HepG2 (cell line): ENCODE measurements around the gene YPEL4. TPM values are rescaled to one million over a fixed set of nuclear protein-coding genes. Genes with fewer than 3 reads are reported as not detected.

Experiments used
- AGO1 ChIP-seq: fragments of 200-400 bp; formaldehyde crosslinking; IDR thresholded peaks from 2 replicates; pipeline ENCODE4 v1.6.1; 2017; ENCODE audit warnings: mild to moderate bottlenecking, low read depth, low read length, moderate library complexity; ENCODE audit not compliant: poor library complexity, severe bottlenecking
- GATAD2A ChIP-seq: IDR thresholded peaks from 2 replicates; pipeline ENCODE4 v1.6.1; 2016
- JDP2 ChIP-seq: sonication (generic); formaldehyde crosslinking; IDR thresholded peaks from 2 replicates; pipeline ENCODE4 v1.8.1; 2022; ENCODE audit warnings: missing genetic modification reagents, borderline replicate concordance
- JUNB ChIP-seq: sonication (generic); formaldehyde crosslinking; IDR thresholded peaks from 2 replicates; pipeline ENCODE4 v1.8.0; 2022; ENCODE audit warnings: missing genetic modification reagents, mild to moderate bottlenecking, borderline replicate concordance
- KDM2A ChIP-seq: sonication (generic); formaldehyde crosslinking; IDR thresholded peaks from 2 replicates; pipeline ENCODE4 v1.4.0; 2020; ENCODE audit warnings: low read depth, missing genetic modification reagents, borderline replicate concordance
- NCOA2 ChIP-seq: sonication (generic); formaldehyde crosslinking; IDR thresholded peaks from 2 replicates; pipeline ENCODE4 v1.8.0; 2022; ENCODE audit warnings: inconsistent platforms
- RCOR2 ChIP-seq: IDR thresholded peaks from 2 replicates; pipeline ENCODE4 v1.6.1; 2016; ENCODE audit warnings: missing biosample characterization, missing genetic modification reagents
- RXRA ChIP-seq: sonication (generic); formaldehyde crosslinking; IDR thresholded peaks from 2 replicates; pipeline ENCODE4 v1.5.1; 2020; ENCODE audit warnings: missing genetic modification reagents
- SIX4 ChIP-seq: sonication (generic); formaldehyde crosslinking; IDR thresholded peaks from 2 replicates; pipeline ENCODE4 v1.4.0; 2020; ENCODE audit warnings: missing genetic modification reagents
- TGIF2 ChIP-seq: IDR thresholded peaks from 2 replicates; pipeline ENCODE4 v1.6.1; 2016; ENCODE audit warnings: control low read depth, missing compliant biosample characterization
- YEATS4 ChIP-seq: sonication (generic); formaldehyde crosslinking; IDR thresholded peaks from 2 replicates; pipeline ENCODE4 v1.4.0; 2020; ENCODE audit warnings: missing genetic modification reagents, borderline replicate concordance
- ZBTB42 ChIP-seq: sonication (generic); formaldehyde crosslinking; IDR thresholded peaks from 2 replicates; pipeline ENCODE4 v1.5.0; 2020; ENCODE audit warnings: mild to moderate bottlenecking, missing genetic modification reagents
- ZFP36L1 ChIP-seq: sonication (generic); formaldehyde crosslinking; IDR thresholded peaks from 2 replicates; pipeline ENCODE4 v1.8.0; 2022; ENCODE audit warnings: mild to moderate bottlenecking, missing genetic modification reagents, moderate library complexity
- ZMAT3 ChIP-seq: sonication (generic); formaldehyde crosslinking; conservative IDR thresholded peaks from 2 replicates; pipeline ENCODE4 v1.7.0; 2021; ENCODE audit warnings: missing genetic modification reagents
- ZNF12 ChIP-seq: sonication (generic); formaldehyde crosslinking; IDR thresholded peaks from 2 replicates; pipeline ENCODE4 v1.5.0; 2020; ENCODE audit warnings: missing genetic modification reagents
- ZNF138 ChIP-seq: sonication (generic); formaldehyde crosslinking; IDR thresholded peaks from 2 replicates; pipeline ENCODE4 v1.5.0; 2020; ENCODE audit warnings: mild to moderate bottlenecking, low read depth, missing genetic modification reagents
- ZNF205 ChIP-seq: IDR thresholded peaks from 2 replicates; pipeline ENCODE4 v1.6.1; 2018; ENCODE audit warnings: missing biosample characterization, missing genetic modification reagents
- ZNF24 ChIP-seq: fragments of 450-650 bp; IDR thresholded peaks from 2 replicates; pipeline ENCODE4 v1.6.1; 2017; ENCODE audit warnings: antibody characterized with exemption, mild to moderate bottlenecking
- ZNF34 ChIP-seq: sonication (generic); formaldehyde crosslinking; IDR thresholded peaks from 2 replicates; pipeline ENCODE4 v1.4.0; 2020; ENCODE audit warnings: mild to moderate bottlenecking, missing genetic modification reagents, borderline replicate concordance
- polyA plus RNA-seq, 8 experiments: library from polyadenylated mRNA; depleted of rRNA in 3 of 8; stranded (reverse) in 7 of 8; unstranded in 1 of 8; fragments of >200 nt; fragmentation: Illumina TruSeq in 4 of 8; extraction: Trizol in 4 of 8; gene quantifications; 2 replicates each; pipeline versions ENCODE4 v1.2.1 to v1.2.3, GENCODE V29; 2011 to 2016; ENCODE audit warnings: low read depth in 4 of 8, missing spikeins in 1 of 8, mixed read lengths in 1 of 8; ENCODE audit not compliant: insufficient read depth in 1 of 8
- total RNA-seq, 5 experiments: library from RNA; depleted of rRNA; stranded (reverse); fragments of >200 nt; fragmentation: Illumina TruSeq; extraction: Trizol; gene quantifications; 2 replicates each; pipeline ENCODE4 v1.2.3, GENCODE V29; 2016; ENCODE audit warnings: low read depth in 1 of 5
- TF ChIP-seq, protein P1 (sequence below): sonication (generic); formaldehyde crosslinking; IDR thresholded peaks from 2 replicates; pipeline ENCODE4 v1.4.0; 2020; ENCODE audit warnings: mild to moderate bottlenecking, missing genetic modification reagents
- TF ChIP-seq, protein P2 (sequence below): IDR thresholded peaks from 2 replicates; pipeline ENCODE4 v1.6.1; 2016
- TF ChIP-seq, protein P3 (sequence below): sonication (generic); formaldehyde crosslinking; IDR thresholded peaks from 2 replicates; pipeline ENCODE4 v1.5.0; 2020; ENCODE audit warnings: mild to moderate bottlenecking, low read depth, missing genetic modification reagents, borderline replicate concordance
- TF ChIP-seq, protein P4 (sequence below): sonication (generic); formaldehyde crosslinking; IDR thresholded peaks from 2 replicates; pipeline ENCODE4 v1.4.0; 2020; ENCODE audit warnings: mild to moderate bottlenecking, missing genetic modification reagents, borderline replicate concordance

Gene YPEL4
- total and polyA plus RNA-seq, 2 of the 13 experiments (the other 11 are each of a cell fraction or from before 2014, with no cell fraction given), result 0.04 TPM; not detected in 1

DNA sequence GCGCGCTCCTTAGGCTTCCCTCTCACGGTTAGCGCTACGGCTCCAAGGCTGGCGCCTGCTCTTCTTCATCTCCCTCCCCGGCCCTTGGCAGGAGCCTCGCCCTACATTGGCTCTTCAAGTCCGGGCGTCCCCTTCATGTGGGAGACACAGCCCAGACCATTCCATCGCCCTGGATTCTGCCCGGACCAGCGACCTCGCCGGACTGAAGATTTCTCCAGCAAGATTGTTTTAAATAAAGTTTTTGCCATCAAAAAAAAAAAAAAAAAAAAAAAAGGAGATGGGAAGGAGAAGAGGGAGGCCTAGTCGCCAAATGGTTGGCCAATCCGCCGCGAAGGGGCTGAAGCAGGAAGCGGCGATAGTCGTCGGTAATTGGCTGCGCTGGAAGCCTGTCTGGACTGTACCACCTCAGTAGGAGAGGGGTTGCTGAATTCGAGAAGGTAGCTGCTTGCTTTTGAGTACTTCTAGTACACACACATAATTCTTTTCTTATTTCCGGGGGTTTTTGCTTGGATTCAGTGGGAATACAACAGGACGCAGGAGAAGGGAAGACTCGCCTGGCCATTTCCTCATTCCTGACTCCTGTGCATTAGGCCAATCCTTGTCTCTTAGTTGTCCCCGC is 17.5 kb upstream of the YPEL4 start (continued):
- no peak for TF ChIP-seq ZNF34 (CRISPR knock-in tag)
- TF ChIP-seq, protein P1, sequence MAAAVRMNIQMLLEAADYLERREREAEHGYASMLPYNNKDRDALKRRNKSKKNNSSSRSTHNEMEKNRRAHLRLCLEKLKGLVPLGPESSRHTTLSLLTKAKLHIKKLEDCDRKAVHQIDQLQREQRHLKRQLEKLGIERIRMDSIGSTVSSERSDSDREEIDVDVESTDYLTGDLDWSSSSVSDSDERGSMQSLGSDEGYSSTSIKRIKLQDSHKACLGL (CRISPR knock-in tag), result no peak
- TF ChIP-seq RCOR2 (CRISPR knock-in tag), result no peak
- TF ChIP-seq, protein P2, sequence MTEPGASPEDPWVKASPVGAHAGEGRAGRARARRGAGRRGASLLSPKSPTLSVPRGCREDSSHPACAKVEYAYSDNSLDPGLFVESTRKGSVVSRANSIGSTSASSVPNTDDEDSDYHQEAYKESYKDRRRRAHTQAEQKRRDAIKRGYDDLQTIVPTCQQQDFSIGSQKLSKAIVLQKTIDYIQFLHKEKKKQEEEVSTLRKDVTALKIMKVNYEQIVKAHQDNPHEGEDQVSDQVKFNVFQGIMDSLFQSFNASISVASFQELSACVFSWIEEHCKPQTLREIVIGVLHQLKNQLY (CRISPR knock-in tag), result no peak
- no peak for TF ChIP-seq JDP2 (CRISPR knock-in tag)
- TF ChIP-seq ZNF205 (CRISPR knock-in tag), result no peak
- TF ChIP-seq ZNF138 (CRISPR knock-in tag), result no peak
- TF ChIP-seq NCOA2 (CRISPR knock-in tag), result no peak
- TF ChIP-seq GATAD2A (CRISPR knock-in tag), result no peak
- TF ChIP-seq, protein P3, sequence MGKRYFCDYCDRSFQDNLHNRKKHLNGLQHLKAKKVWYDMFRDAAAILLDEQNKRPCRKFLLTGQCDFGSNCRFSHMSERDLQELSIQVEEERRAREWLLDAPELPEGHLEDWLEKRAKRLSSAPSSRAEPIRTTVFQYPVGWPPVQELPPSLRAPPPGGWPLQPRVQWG (CRISPR knock-in tag), result no peak
- TF ChIP-seq, protein P4, sequence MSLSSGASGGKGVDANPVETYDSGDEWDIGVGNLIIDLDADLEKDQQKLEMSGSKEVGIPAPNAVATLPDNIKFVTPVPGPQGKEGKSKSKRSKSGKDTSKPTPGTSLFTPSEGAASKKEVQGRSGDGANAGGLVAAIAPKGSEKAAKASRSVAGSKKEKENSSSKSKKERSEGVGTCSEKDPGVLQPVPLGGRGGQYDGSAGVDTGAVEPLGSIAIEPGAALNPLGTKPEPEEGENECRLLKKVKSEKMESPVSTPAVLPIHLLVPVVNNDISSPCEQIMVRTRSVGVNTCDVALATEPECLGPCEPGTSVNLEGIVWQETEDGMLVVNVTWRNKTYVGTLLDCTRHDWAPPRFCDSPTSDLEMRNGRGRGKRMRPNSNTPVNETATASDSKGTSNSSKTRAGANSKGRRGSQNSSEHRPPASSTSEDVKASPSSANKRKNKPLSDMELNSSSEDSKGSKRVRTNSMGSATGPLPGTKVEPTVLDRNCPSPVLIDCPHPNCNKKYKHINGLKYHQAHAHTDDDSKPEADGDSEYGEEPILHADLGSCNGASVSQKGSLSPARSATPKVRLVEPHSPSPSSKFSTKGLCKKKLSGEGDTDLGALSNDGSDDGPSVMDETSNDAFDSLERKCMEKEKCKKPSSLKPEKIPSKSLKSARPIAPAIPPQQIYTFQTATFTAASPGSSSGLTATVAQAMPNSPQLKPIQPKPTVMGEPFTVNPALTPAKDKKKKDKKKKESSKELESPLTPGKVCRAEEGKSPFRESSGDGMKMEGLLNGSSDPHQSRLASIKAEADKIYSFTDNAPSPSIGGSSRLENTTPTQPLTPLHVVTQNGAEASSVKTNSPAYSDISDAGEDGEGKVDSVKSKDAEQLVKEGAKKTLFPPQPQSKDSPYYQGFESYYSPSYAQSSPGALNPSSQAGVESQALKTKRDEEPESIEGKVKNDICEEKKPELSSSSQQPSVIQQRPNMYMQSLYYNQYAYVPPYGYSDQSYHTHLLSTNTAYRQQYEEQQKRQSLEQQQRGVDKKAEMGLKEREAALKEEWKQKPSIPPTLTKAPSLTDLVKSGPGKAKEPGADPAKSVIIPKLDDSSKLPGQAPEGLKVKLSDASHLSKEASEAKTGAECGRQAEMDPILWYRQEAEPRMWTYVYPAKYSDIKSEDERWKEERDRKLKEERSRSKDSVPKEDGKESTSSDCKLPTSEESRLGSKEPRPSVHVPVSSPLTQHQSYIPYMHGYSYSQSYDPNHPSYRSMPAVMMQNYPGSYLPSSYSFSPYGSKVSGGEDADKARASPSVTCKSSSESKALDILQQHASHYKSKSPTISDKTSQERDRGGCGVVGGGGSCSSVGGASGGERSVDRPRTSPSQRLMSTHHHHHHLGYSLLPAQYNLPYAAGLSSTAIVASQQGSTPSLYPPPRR (CRISPR knock-in tag), result no peak
- TF ChIP-seq ZFP36L1 (CRISPR knock-in tag), result no peak
- no peak for TF ChIP-seq ZNF24
- TF ChIP-seq YEATS4 (CRISPR knock-in tag), result peak; percentile 49
- TF ChIP-seq ZNF12, result no peak
- TF ChIP-seq TGIF2 (CRISPR knock-in tag), result peak; percentile 36; the same call in 1 of the 2 replicates
- TF ChIP-seq KDM2A (CRISPR knock-in tag), result peak; percentile 25; the same call in 1 of the 2 replicates
- TF ChIP-seq ZMAT3 (CRISPR knock-in tag), result no peak
- TF ChIP-seq SIX4 (CRISPR knock-in tag), result no peak
- TF ChIP-seq RXRA, result no peak
- TF ChIP-seq AGO1, result no peak
- TF ChIP-seq ZBTB42 (CRISPR knock-in tag), result no peak
- TF ChIP-seq JUNB (CRISPR knock-in tag), result no peak
